ENCODE results near the gene PYGB.

PYGB gene

DNA sequence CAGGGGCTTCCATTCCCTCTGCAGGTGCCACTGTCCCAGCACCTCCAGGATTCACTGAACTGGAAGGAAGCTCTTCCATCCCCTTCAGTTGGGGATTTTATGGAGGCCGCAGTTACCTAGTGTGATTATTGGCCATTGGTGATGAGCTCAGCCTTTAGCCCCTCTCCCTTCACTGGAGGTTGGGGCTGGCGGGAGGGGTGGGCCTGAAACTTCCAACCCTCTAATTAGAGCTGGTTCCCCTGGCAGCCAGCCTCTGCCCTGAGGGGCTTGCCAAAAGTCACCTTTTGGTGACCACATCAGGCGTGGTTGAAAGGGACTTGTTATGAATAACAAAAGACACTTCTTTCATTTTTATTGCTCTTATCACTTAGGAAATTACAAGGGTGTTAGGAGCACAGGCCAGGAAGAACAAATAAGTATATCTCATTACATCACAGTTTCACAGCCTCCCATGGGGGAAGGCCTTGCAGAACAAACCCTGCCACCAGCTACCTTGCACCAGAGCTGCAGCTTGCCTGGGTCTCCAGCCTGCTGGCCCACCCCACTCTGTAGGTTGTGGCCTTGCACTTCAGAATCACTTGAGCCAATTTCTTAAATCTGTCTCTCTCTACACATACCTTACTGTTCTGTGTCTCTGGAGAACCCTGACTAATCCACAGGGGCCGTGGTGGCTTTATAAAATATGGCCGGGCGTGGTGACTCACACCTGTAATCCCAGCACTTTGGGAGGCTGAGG lies 5.0 kb downstream of the PYGB start:
- Histone ChIP-seq H3K36me3 (ENCODE audit: insufficient read depth, low read length) (peaks cover 9% of the 10 kb centered on the region), H3K27ac (ENCODE audit: low read depth, low read length) (no peak overlapping the region), H3K4me3 (ENCODE audit: low read length) (no peak overlapping the region), H3K9ac (ENCODE audit: low read depth, low read length) (no peak overlapping the region), H3K27me3 (ENCODE audit: insufficient read depth, low read length) (no peaks in the 10 kb centered on the region), H3K9me3 (ENCODE audit: insufficient read depth, low read depth, low read length) (no peaks in the 10 kb centered on the region), H3K4me1 (ENCODE audit: insufficient read depth, low read length) (peaks cover 10% of the 10 kb centered on the region)
- 85% methylated on average over 5 of the region's 6 CpGs for WGBS

- peaks cover 10% of the 10 kb centered on the region for H3K36me3 ChIP-seq (ENCODE audit: insufficient read depth, low read length)
- no peak overlapping the region for H3K9ac ChIP-seq (ENCODE audit: low read depth, low read length)
- no peak overlapping the region for H3K27ac ChIP-seq (ENCODE audit: low read depth, low read length)
- no peaks in the 10 kb centered on the region for H3K27me3 ChIP-seq (ENCODE audit: insufficient read depth, low read length)
- H3K4me3 ChIP-seq (ENCODE audit: low read length), result no peak overlapping the region
- H3K4me1 ChIP-seq (ENCODE audit: insufficient read depth, low read length), result peaks cover 10% of the 10 kb centered on the region
- 94% methylated on average over 11 of the region's 11 CpGs for WGBS
- no peaks in the 10 kb centered on the region for H3K9me3 ChIP-seq (ENCODE audit: insufficient read depth, low read depth, low read length)
Observed at GRCh38 chr20:25253606-25254275, 5.9 kb downstream of the PYGB start.

- Histone ChIP-seq H3K27ac (ENCODE audit: low read depth, low read length) (no peak overlapping the region), H3K4me3 (ENCODE audit: low read length) (no peak overlapping the region), H3K27me3 (ENCODE audit: insufficient read depth, low read length) (no peaks in the 10 kb centered on the region), H3K4me1 (ENCODE audit: insufficient read depth, low read length) (peaks cover 5% of the 10 kb centered on the region; the same call in 1 of the 2 replicates), H3K36me3 (ENCODE audit: insufficient read depth, low read length) (peaks cover 18% of the 10 kb centered on the region), H3K9ac (ENCODE audit: low read depth, low read length) (no peak overlapping the region), H3K9me3 (ENCODE audit: insufficient read depth, low read depth, low read length) (no peaks in the 10 kb centered on the region)
- WGBS, result 89% methylated on average over 5 of the region's 5 CpGs
Observed at GRCh38 chr20:25254571-25254970, 6.7 kb downstream of the PYGB start.

GRCh38 chr20:25254986-25255680 lies 7.2 kb downstream of the PYGB start:
- Histone ChIP-seq H3K27me3 (ENCODE audit: insufficient read depth, low read length) (no peaks in the 10 kb centered on the region), H3K36me3 (ENCODE audit: insufficient read depth, low read length) (peaks cover 23% of the 10 kb centered on the region), H3K27ac (ENCODE audit: low read depth, low read length) (no peak overlapping the region), H3K9me3 (ENCODE audit: insufficient read depth, low read depth, low read length) (peaks cover 2% of the 10 kb centered on the region; the same call in 1 of the 2 replicates), H3K4me1 (ENCODE audit: insufficient read depth, low read length) (peaks cover 4% of the 10 kb centered on the region; the same call in 1 of the 2 replicates), H3K4me3 (ENCODE audit: low read length) (no peak overlapping the region), H3K9ac (ENCODE audit: low read depth, low read length) (no peak overlapping the region)
- 91% methylated on average over 12 of the region's 12 CpGs for WGBS

DNA sequence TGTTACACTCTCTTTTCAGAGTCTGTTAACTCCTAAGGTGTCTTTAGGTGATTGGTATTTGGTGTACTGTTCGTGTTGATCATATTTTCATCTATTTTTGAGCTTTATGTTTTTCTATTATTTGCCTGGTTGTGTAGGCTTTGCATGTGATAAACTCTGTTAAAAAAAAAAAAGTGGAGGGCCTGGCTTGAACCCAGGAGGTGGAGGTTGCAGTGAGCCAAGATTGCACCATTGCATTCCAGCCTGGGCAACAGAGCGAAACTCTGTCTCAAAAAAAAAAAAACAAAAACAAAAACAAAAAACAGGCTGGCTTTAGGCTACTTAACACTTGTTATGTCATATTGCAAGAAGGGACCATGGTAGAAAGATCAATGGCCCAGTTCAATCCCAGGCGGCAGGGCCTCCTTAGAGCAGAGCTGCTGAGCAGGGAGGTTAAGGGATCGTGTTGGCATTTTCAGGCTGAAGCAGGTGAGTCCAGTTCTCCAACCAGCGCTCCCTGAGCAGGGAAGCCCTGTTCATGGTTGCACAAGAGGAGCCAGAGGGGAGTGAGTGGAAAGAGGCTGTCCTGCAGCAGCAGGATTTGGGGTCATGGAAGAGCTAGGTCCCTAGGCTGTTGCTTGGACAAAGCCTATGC lies 8.5 kb downstream of the PYGB start:
- no peak overlapping the region for H3K27ac ChIP-seq (ENCODE audit: low read depth, low read length)
- WGBS, result 93% methylated on average over 5 of the region's 5 CpGs
- H3K27me3 ChIP-seq (ENCODE audit: insufficient read depth, low read length), result no peaks in the 10 kb centered on the region
- no peak overlapping the region for H3K9ac ChIP-seq (ENCODE audit: low read depth, low read length)
- peaks cover 30% of the 10 kb centered on the region for H3K36me3 ChIP-seq (ENCODE audit: insufficient read depth, low read length)
- H3K4me3 ChIP-seq (ENCODE audit: low read length), result no peak overlapping the region
- peaks cover 8% of the 10 kb centered on the region; the same call in 1 of the 2 replicates for H3K9me3 ChIP-seq (ENCODE audit: insufficient read depth, low read depth, low read length)
- no peaks in the 10 kb centered on the region for H3K4me1 ChIP-seq (ENCODE audit: insufficient read depth, low read length)

DNA sequence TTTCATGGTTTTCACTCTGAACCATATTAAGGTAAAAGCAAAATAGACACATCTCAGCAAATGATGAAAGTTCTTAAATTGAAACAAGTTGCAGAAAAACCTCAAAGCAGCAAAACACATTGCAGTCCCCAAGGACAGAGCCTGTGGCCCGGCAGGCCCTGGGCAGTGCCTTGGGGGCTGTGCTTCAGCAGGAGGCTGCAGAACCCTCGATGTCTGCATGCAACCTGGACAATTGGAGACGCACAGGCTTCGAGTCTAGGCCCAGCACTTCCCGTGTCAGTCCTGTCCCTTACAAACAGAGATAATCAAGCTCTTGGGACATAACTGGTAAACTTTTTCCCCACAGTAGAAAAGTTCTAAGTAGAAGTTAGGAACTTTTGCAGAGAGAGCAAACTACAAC lies 9.2 kb downstream of the PYGB start:
- Histone ChIP-seq H3K9ac (ENCODE audit: low read depth, low read length) (no peak overlapping the region), H3K4me3 (ENCODE audit: low read length) (no peak overlapping the region), H3K27me3 (ENCODE audit: insufficient read depth, low read length) (no peaks in the 10 kb centered on the region), H3K4me1 (ENCODE audit: insufficient read depth, low read length) (no peaks in the 10 kb centered on the region), H3K27ac (ENCODE audit: low read depth, low read length) (no peak overlapping the region), H3K36me3 (ENCODE audit: insufficient read depth, low read length) (peaks cover 30% of the 10 kb centered on the region), H3K9me3 (ENCODE audit: insufficient read depth, low read depth, low read length) (peaks cover 8% of the 10 kb centered on the region; the same call in 1 of the 2 replicates)
- 95% methylated on average over 5 of the region's 5 CpGs for WGBS

- Histone ChIP-seq H3K9ac (ENCODE audit: low read depth, low read length) (no peak overlapping the region), H3K4me3 (ENCODE audit: low read length) (no peak overlapping the region), H3K4me1 (ENCODE audit: insufficient read depth, low read length) (no peaks in the 10 kb centered on the region), H3K9me3 (ENCODE audit: insufficient read depth, low read depth, low read length) (peaks cover 8% of the 10 kb centered on the region; the same call in 1 of the 2 replicates), H3K36me3 (ENCODE audit: insufficient read depth, low read length) (peaks cover 30% of the 10 kb centered on the region), H3K27ac (ENCODE audit: low read depth, low read length) (no peak overlapping the region), H3K27me3 (ENCODE audit: insufficient read depth, low read length) (no peaks in the 10 kb centered on the region)
- 93% methylated on average over 10 of the region's 10 CpGs for WGBS
Observed at GRCh38 chr20:25257756-25258475, 10.0 kb downstream of the PYGB start.

- no peak overlapping the region for H3K4me3 ChIP-seq (ENCODE audit: low read length)
Observed at GRCh38 chr20:25258476-25258805, 10.6 kb downstream of the PYGB start.

DNA sequence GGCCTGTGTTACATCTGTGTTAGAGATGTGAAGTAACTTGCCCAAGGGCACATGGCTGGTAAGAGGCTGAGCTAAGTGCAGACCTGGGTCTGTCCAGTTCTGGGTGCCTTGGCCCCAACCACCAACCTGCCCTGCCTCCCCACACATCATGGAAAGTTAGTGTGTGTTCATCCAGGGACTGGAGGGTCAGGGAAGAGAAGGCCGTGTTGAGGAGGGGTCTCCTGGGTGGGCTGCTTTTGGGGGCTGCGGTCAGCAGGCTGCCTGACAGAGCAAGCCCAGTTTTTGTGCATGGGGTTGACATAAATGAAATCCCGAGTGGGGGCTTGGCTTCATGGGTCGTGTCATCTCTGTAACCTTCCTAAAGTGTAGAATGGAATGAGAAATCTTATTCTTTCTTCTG lies 10.9 kb downstream of the PYGB start:
- WGBS, result 67% methylated on average over 4 of the region's 4 CpGs
- peaks cover 8% of the 10 kb centered on the region; the same call in 1 of the 2 replicates for H3K9me3 ChIP-seq (ENCODE audit: insufficient read depth, low read depth, low read length)
- no peak overlapping the region for H3K9ac ChIP-seq (ENCODE audit: low read depth, low read length)
- no peaks in the 10 kb centered on the region for H3K27me3 ChIP-seq (ENCODE audit: insufficient read depth, low read length)
- H3K27ac ChIP-seq (ENCODE audit: low read depth, low read length), result no peak overlapping the region
- no peak overlapping the region for H3K4me3 ChIP-seq (ENCODE audit: low read length)
- no peaks in the 10 kb centered on the region for H3K4me1 ChIP-seq (ENCODE audit: insufficient read depth, low read length)
- H3K36me3 ChIP-seq (ENCODE audit: insufficient read depth, low read length), result peaks cover 30% of the 10 kb centered on the region

More at GRCh38 chr20:25258476-25258805, 10.6 kb downstream of the PYGB start:
- Histone ChIP-seq H3K36me3 (ENCODE audit: insufficient read depth, low read length) (peaks cover 30% of the 10 kb centered on the region), H3K4me1 (ENCODE audit: insufficient read depth, low read length) (no peaks in the 10 kb centered on the region), H3K9me3 (ENCODE audit: insufficient read depth, low read depth, low read length) (peaks cover 8% of the 10 kb centered on the region; the same call in 1 of the 2 replicates), H3K27ac (ENCODE audit: low read depth, low read length) (no peak overlapping the region), H3K27me3 (ENCODE audit: insufficient read depth, low read length) (no peaks in the 10 kb centered on the region), H3K9ac (ENCODE audit: low read depth, low read length) (no peak overlapping the region)
- 89% methylated on average over 8 of the region's 8 CpGs for WGBS

DNA sequence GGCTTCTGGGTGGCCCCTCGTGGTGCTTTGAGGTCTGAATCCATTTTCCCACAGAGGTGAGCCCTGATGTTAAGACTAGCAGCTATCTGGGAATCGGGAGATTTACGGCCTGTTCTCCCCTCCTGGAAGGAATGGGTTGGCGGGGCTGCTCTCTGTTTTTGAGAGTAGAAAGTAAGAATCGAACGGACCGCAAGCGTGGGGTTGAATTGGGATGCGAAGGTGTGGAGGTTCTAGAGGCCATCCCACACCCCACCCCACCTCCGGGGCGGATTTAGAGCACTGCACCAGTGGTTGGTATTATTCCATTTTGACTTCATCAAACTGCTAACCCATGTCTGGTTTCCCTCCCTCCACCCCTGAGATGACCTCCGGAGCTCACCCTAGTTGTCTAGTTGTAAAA lies 11.5 kb downstream of the PYGB start:
- Histone ChIP-seq H3K36me3 (ENCODE audit: insufficient read depth, low read length) (peaks cover 29% of the 10 kb centered on the region), H3K4me3 (ENCODE audit: low read length) (no peak overlapping the region), H3K27me3 (ENCODE audit: insufficient read depth, low read length) (no peaks in the 10 kb centered on the region), H3K9me3 (ENCODE audit: insufficient read depth, low read depth, low read length) (peaks cover 8% of the 10 kb centered on the region; the same call in 1 of the 2 replicates), H3K9ac (ENCODE audit: low read depth, low read length) (no peak overlapping the region), H3K4me1 (ENCODE audit: insufficient read depth, low read length) (no peaks in the 10 kb centered on the region), H3K27ac (ENCODE audit: low read depth, low read length) (no peak overlapping the region)
- WGBS, result 96% methylated on average over 7 of the region's 12 CpGs
